OCI-LY1 (cell line): Measurements from ENCODE around the gene FTO.

Experiments
- EZH2 ChIP-seq: fragments of 200-600 bp; sonication (generic), shearing (Covaris generic); IDR thresholded peaks from 2 replicates; pipeline ENCODE4 v1.8.0; 2017; ENCODE audit warnings: borderline replicate concordance, mixed run types, mild to moderate bottlenecking, antibody characterized with exemption, low read length, moderate library complexity, mixed read lengths
- TF ChIP-seq, protein P1 (sequence below): fragments of 200-600 bp; sonication (generic), shearing (Covaris generic); IDR thresholded peaks from 2 replicates; pipeline ENCODE4 v1.5.1; 2017; ENCODE audit warnings: mild to moderate bottlenecking, antibody characterized with exemption, low read length, moderate library complexity, mixed read lengths

- TF ChIP-seq, protein P1, sequence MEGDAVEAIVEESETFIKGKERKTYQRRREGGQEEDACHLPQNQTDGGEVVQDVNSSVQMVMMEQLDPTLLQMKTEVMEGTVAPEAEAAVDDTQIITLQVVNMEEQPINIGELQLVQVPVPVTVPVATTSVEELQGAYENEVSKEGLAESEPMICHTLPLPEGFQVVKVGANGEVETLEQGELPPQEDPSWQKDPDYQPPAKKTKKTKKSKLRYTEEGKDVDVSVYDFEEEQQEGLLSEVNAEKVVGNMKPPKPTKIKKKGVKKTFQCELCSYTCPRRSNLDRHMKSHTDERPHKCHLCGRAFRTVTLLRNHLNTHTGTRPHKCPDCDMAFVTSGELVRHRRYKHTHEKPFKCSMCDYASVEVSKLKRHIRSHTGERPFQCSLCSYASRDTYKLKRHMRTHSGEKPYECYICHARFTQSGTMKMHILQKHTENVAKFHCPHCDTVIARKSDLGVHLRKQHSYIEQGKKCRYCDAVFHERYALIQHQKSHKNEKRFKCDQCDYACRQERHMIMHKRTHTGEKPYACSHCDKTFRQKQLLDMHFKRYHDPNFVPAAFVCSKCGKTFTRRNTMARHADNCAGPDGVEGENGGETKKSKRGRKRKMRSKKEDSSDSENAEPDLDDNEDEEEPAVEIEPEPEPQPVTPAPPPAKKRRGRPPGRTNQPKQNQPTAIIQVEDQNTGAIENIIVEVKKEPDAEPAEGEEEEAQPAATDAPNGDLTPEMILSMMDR: no peak
- TF ChIP-seq EZH2: no peak
Observed at GRCh38 chr16:54185045-54185444, 481.1 kb downstream of the FTO start.
